ENCODE results near the gene C4orf50.

Gene C4orf50

GRCh38 chr4:5972571-5972970, 45.7 kb downstream of the C4orf50 start:
- no peaks in the 10 kb centered on the region for H3K27me3 ChIP-seq (ENCODE audit: insufficient read depth, low read length)
- H2AFZ ChIP-seq (ENCODE audit: low read length), result no peak overlapping the region
- no peak overlapping the region for H3K27ac ChIP-seq (ENCODE audit: low read depth, low read length, poor library complexity, severe bottlenecking)
- H3F3A ChIP-seq (ENCODE audit: insufficient read depth, low read length), result no peaks in the 10 kb centered on the region
- H3K4me2 ChIP-seq (ENCODE audit: low read length), result no peak overlapping the region
- H3K36me3 ChIP-seq (ENCODE audit: insufficient read depth, low read length), result no peaks in the 10 kb centered on the region
- no peaks in the 10 kb centered on the region for H3K79me2 ChIP-seq (ENCODE audit: insufficient read depth, low read length)
- no peaks in the 10 kb centered on the region for H3K9me3 ChIP-seq (ENCODE audit: low read length)
- no peaks in the 10 kb centered on the region for H3K4me1 ChIP-seq (ENCODE audit: insufficient read depth, low read length, severe bottlenecking)
- H3K9ac ChIP-seq (ENCODE audit: low read length), result no peak overlapping the region
- no peaks in the 10 kb centered on the region for H3K9me2 ChIP-seq (ENCODE audit: low read depth, low read length)
- TF ChIP-seq EZH2 (IDR thresholded peaks at IDR 0.05; ENCODE audit: borderline replicate concordance, low read length) (no peak), CTCF (IDR thresholded peaks at IDR 0.05; ENCODE audit: low read length) (no peak)
- H4K20me1 ChIP-seq (ENCODE audit: insufficient read depth, low read length), result no peaks in the 10 kb centered on the region
- H3K4me3 ChIP-seq (ENCODE audit: low read depth, low read length, poor library complexity, severe bottlenecking), result no peak overlapping the region

- Histone ChIP-seq H3K27me3 (ENCODE audit: insufficient read depth, low read length) (no peaks in the 10 kb centered on the region), H2AFZ (ENCODE audit: low read length) (no peak overlapping the region), H3K4me3 (ENCODE audit: low read depth, low read length, poor library complexity, severe bottlenecking) (no peak overlapping the region), H3K4me1 (ENCODE audit: insufficient read depth, low read length, severe bottlenecking) (no peaks in the 10 kb centered on the region), H3F3A (ENCODE audit: insufficient read depth, low read length) (no peaks in the 10 kb centered on the region), H3K79me2 (ENCODE audit: insufficient read depth, low read length) (no peaks in the 10 kb centered on the region), H3K4me2 (ENCODE audit: low read length) (no peak overlapping the region), H4K20me1 (ENCODE audit: insufficient read depth, low read length) (no peaks in the 10 kb centered on the region), H3K9ac (ENCODE audit: low read length) (no peak overlapping the region), H3K36me3 (ENCODE audit: insufficient read depth, low read length) (no peaks in the 10 kb centered on the region), H3K9me3 (ENCODE audit: low read length) (no peaks in the 10 kb centered on the region), H3K27ac (ENCODE audit: low read depth, low read length, poor library complexity, severe bottlenecking) (no peak overlapping the region), H3K9me2 (ENCODE audit: low read depth, low read length) (no peaks in the 10 kb centered on the region)
- TF ChIP-seq EZH2 (IDR thresholded peaks at IDR 0.05; ENCODE audit: borderline replicate concordance, low read length), result no peak
- no peak for TF ChIP-seq CTCF (IDR thresholded peaks at IDR 0.05; ENCODE audit: low read length)
Measured at GRCh38 chr4:5971078-5971450, 47.2 kb downstream of the C4orf50 start.

- no peak overlapping the region for H3K27ac ChIP-seq (ENCODE audit: low read depth, low read length, poor library complexity, severe bottlenecking)
- TF ChIP-seq CTCF (IDR thresholded peaks at IDR 0.05; ENCODE audit: low read length) (no peak), EZH2 (IDR thresholded peaks at IDR 0.05; ENCODE audit: borderline replicate concordance, low read length) (no peak)
- H4K20me1 ChIP-seq (ENCODE audit: insufficient read depth, low read length), result no peaks in the 10 kb centered on the region
- H3K9me3 ChIP-seq (ENCODE audit: low read length), result no peaks in the 10 kb centered on the region
- H3K4me1 ChIP-seq (ENCODE audit: insufficient read depth, low read length, severe bottlenecking), result no peaks in the 10 kb centered on the region
- H3F3A ChIP-seq (ENCODE audit: insufficient read depth, low read length), result no peaks in the 10 kb centered on the region
- no peak overlapping the region for H3K4me2 ChIP-seq (ENCODE audit: low read length)
- H3K27me3 ChIP-seq (ENCODE audit: insufficient read depth, low read length), result no peaks in the 10 kb centered on the region
- no peaks in the 10 kb centered on the region for H3K9me2 ChIP-seq (ENCODE audit: low read depth, low read length)
- H3K36me3 ChIP-seq (ENCODE audit: insufficient read depth, low read length), result no peaks in the 10 kb centered on the region
- H3K9ac ChIP-seq (ENCODE audit: low read length), result no peak overlapping the region
- H2AFZ ChIP-seq (ENCODE audit: low read length), result no peak overlapping the region
- H3K79me2 ChIP-seq (ENCODE audit: insufficient read depth, low read length), result no peaks in the 10 kb centered on the region
- H3K4me3 ChIP-seq (ENCODE audit: low read depth, low read length, poor library complexity, severe bottlenecking), result no peak overlapping the region
Measured at GRCh38 chr4:5970381-5971077, 47.7 kb downstream of the C4orf50 start.

Data from OCI-LY1 (cell line).